NCI-H2227 treated with DMSO at 0.1 percent for 48 hours (cell line): ENCODE measurements around the gene SYCP2L.
A peak's percentile ranks its signal among the peaks of the same experiment; 100 is the strongest.
"Not testable (repeated sequence)": the region's sequence is repeated elsewhere in the genome, so short reads cannot be mapped to it uniquely, and the experiment has no call there.

ENCODE experiments used
- DNase-seq: peaks from one replicate; lab custom pipeline; 2025; lab: John Stamatoyannopoulos, UW

SYCP2L gene

GRCh38 chr6:10957414-10957886 lies 70.6 kb downstream of the SYCP2L start:
- no peak for DNase-seq

- DNase-seq: no peak
Measured at GRCh38 chr6:10960171-10960570, 73.3 kb downstream of the SYCP2L start.

- no peak for DNase-seq
Measured at GRCh38 chr6:10961837-10962236, 75.0 kb downstream of the SYCP2L start.

- DNase-seq: no peak
Measured at GRCh38 chr6:10962673-10963072, 75.8 kb downstream of the SYCP2L start.

- no peak for DNase-seq
Measured at GRCh38 chr6:10963113-10963512, 76.3 kb downstream of the SYCP2L start.

- no peak for DNase-seq
Measured at GRCh38 chr6:10964684-10965083, 77.8 kb downstream of the SYCP2L start.

- DNase-seq: peak; percentile 14
Measured at GRCh38 chr6:10968776-10969175, 81.9 kb downstream of the SYCP2L start.

GRCh38 chr6:10970731-10971130 lies 83.9 kb downstream of the SYCP2L start:
- DNase-seq: no peak

GRCh38 chr6:10972196-10972595 lies 85.3 kb downstream of the SYCP2L start:
- DNase-seq: no peak

GRCh38 chr6:10976571-10976970 lies 89.7 kb downstream of the SYCP2L start:
- DNase-seq: no peak

GRCh38 chr6:10977231-10977968 lies 90.5 kb downstream of the SYCP2L start:
- no peak for DNase-seq

GRCh38 chr6:10979603-10980002 lies 92.8 kb downstream of the SYCP2L start:
- DNase-seq: no peak

- DNase-seq: no peak
Measured at GRCh38 chr6:10981409-10981808, 94.6 kb downstream of the SYCP2L start.

GRCh38 chr6:10984959-10985358 lies 98.1 kb downstream of the SYCP2L start:
- not testable (repeated sequence) for DNase-seq

- no peak for DNase-seq
Measured at GRCh38 chr6:10989587-10989986, 102.7 kb downstream of the SYCP2L start.

- DNase-seq: no peak
Measured at GRCh38 chr6:10991115-10991514, 104.3 kb downstream of the SYCP2L start.

GRCh38 chr6:10993896-10994295 lies 107.0 kb downstream of the SYCP2L start:
- no peak for DNase-seq

- no peak for DNase-seq
Measured at GRCh38 chr6:10995114-10995707, 108.4 kb downstream of the SYCP2L start.

GRCh38 chr6:10999994-11000393 lies 113.1 kb downstream of the SYCP2L start:
- DNase-seq: no peak

GRCh38 chr6:11002176-11002575 lies 115.3 kb downstream of the SYCP2L start:
- no peak for DNase-seq

GRCh38 chr6:11003297-11003696 lies 116.4 kb downstream of the SYCP2L start:
- not testable (repeated sequence) for DNase-seq

- DNase-seq: no peak
Measured at GRCh38 chr6:11006061-11006460, 119.2 kb downstream of the SYCP2L start.

- DNase-seq: no peak
Measured at GRCh38 chr6:11007715-11008608, 121.1 kb downstream of the SYCP2L start.
